ENCODE results near the gene FASN.

DNA sequence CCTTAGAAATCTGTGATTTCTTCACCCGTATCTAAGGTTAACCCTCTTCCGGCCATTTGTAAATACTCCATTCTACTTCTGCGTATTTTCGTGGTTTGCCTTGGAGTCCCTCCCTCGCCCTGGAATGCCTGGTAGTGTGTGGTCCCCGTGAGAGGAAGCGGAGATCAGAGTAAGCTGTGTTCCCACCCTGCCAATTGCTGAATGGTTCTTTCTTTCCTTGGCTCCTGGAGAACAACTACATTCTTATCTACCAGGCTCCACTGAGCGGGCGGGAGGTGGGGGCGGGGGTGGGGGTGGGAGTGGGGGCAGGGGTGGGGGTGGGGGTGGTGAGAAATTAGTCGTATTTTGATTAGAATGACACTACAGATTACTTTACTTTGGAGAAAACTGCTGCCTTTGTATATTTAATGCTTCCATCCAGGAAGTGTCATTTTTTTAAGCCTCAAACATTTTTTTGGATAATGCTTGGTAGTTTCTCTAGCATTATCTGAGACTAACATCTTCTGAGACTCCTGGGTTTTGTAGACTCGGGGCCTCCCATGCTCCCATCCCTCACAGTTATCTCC is 20.9 kb upstream of the FASN start:
- TF ChIP-seq, protein P1, sequence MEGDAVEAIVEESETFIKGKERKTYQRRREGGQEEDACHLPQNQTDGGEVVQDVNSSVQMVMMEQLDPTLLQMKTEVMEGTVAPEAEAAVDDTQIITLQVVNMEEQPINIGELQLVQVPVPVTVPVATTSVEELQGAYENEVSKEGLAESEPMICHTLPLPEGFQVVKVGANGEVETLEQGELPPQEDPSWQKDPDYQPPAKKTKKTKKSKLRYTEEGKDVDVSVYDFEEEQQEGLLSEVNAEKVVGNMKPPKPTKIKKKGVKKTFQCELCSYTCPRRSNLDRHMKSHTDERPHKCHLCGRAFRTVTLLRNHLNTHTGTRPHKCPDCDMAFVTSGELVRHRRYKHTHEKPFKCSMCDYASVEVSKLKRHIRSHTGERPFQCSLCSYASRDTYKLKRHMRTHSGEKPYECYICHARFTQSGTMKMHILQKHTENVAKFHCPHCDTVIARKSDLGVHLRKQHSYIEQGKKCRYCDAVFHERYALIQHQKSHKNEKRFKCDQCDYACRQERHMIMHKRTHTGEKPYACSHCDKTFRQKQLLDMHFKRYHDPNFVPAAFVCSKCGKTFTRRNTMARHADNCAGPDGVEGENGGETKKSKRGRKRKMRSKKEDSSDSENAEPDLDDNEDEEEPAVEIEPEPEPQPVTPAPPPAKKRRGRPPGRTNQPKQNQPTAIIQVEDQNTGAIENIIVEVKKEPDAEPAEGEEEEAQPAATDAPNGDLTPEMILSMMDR (IDR thresholded peaks at IDR 0.05): no peak
- TF ChIP-seq ZFX (IDR thresholded peaks at IDR 0.05; ENCODE audit: borderline replicate concordance): no peak
